Vagina (tissue), 2 donors: ENCODE data around the gene POLN. TPM values are rescaled to one million over a fixed set of nuclear protein-coding genes. Genes with fewer than 3 reads are reported as not detected.

ENCODE experiments used
- DNase-seq, 2 donors: peaks; one replicate each; pipeline ENCODE4 v3.0.0-alpha.2; 2017; ENCODE audit errors: extremely low spot score in 2 of 2
- H3K27ac ChIP-seq: fragments of 200-600 bp; sonication (generic); one replicate; pipeline ENCODE4 v1.5.1; 2019
- H3K27me3 ChIP-seq: fragments of 200-600 bp; sonication (generic); one replicate; pipeline ENCODE4 v1.5.1; 2019
- H3K36me3 ChIP-seq, 2 donors: fragments of 200-600 bp; sonication (generic); one replicate each; pipeline ENCODE4 v1.5.1; 2017 to 2019
- H3K4me1 ChIP-seq: fragments of 200-600 bp; sonication (generic); one replicate; pipeline ENCODE4 v1.5.1; 2019
- H3K4me3 ChIP-seq, 2 donors: fragments of 200-600 bp; sonication (generic); 1 replicate in 1 of 2; 2 replicates in 1 of 2; pipeline ENCODE4 v1.5.1; 2016 to 2019
- H3K9me3 ChIP-seq: fragments of 200-600 bp; sonication (generic); one replicate; pipeline ENCODE4 v1.5.1; 2019
- CTCF ChIP-seq, 3 experiments: fragments of 450-650 bp in 2 of 3; fragments of 200-600 bp in 1 of 3; sonication (generic) in 1 of 3; IDR thresholded peaks; one replicate each; pipeline ENCODE4 v1.5.1; 2017 to 2019; ENCODE audit warnings: antibody characterized with exemption in 3 of 3, mild to moderate bottlenecking in 2 of 3, moderate library complexity in 2 of 3
- POLR2A ChIP-seq, 2 donors: fragments of 450-650 bp; IDR thresholded peaks; one replicate each; pipeline ENCODE4 v1.6.1; 2017; ENCODE audit warnings: antibody characterized with exemption in 2 of 2, mild to moderate bottlenecking in 2 of 2, moderate library complexity in 2 of 2
- POLR2AphosphoS5 ChIP-seq, 2 donors: sonication (generic); formaldehyde crosslinking; IDR thresholded peaks; one replicate each; pipeline ENCODE4 v1.9.0; 2017; ENCODE audit warnings: antibody characterized with exemption in 2 of 2, mild to moderate bottlenecking in 2 of 2, low read depth in 1 of 2; ENCODE audit not compliant: insufficient read depth in 1 of 2
- intact Hi-C: fragments of 100-400 bp; cut with DNase I; formaldehyde crosslinking; loops from one replicate; pipeline ENCODE4 v1.15.1; 2023
- total RNA-seq: library from RNA; depleted of rRNA; stranded (reverse); fragments of >200 nt; gene quantifications from one replicate; pipeline ENCODE4 v1.2.3, GENCODE V29; 2016

POLN gene
- total RNA-seq, 1 donor from 2014 or later: 3.9 TPM

- Histone ChIP-seq H3K27me3 (no peaks in the 10 kb centered on the region), H3K4me1 (no peaks in the 10 kb centered on the region), H3K4me3 (no peak overlapping the region), H3K36me3 (no peaks in the 10 kb centered on the region), H3K27ac (no peak overlapping the region), H3K9me3 (no peaks in the 10 kb centered on the region)
- DNase-seq: no peak
- TF ChIP-seq POLR2A (IDR thresholded peaks at IDR 0.05): no peak
- TF ChIP-seq POLR2AphosphoS5 (IDR thresholded peaks at IDR 0.05; ENCODE audit: insufficient read depth in 1 of 2, low read depth in 1 of 2): no peak
- no peak for TF ChIP-seq CTCF (IDR thresholded peaks at IDR 0.05)
- intact Hi-C loops: no loop called here
These were observed 114.2 kb downstream of the POLN start for GRCh38 chr4:2127609-2128332.

- H3K4me1 ChIP-seq: no peaks in the 10 kb centered on the region
- H3K9me3 ChIP-seq: no peaks in the 10 kb centered on the region
- H3K27me3 ChIP-seq: no peaks in the 10 kb centered on the region
- intact Hi-C loops: no loop called here
- H3K4me3 ChIP-seq: no peak overlapping the region
- no peak for TF ChIP-seq CTCF (IDR thresholded peaks at IDR 0.05)
- TF ChIP-seq POLR2AphosphoS5 (IDR thresholded peaks at IDR 0.05; ENCODE audit: insufficient read depth in 1 of 2, low read depth in 1 of 2): no peak
- no peak for TF ChIP-seq POLR2A (IDR thresholded peaks at IDR 0.05)
- no peak overlapping the region for H3K27ac ChIP-seq
- H3K36me3 ChIP-seq: no peaks in the 10 kb centered on the region
- no peak for DNase-seq
These were observed 115.4 kb downstream of the POLN start for GRCh38 chr4:2126309-2127043.

GRCh38 chr4:2125831-2126230, 116.1 kb downstream of the POLN start:
- no peak for TF ChIP-seq POLR2A (IDR thresholded peaks at IDR 0.05)
- TF ChIP-seq CTCF (IDR thresholded peaks at IDR 0.05): no peak
- no peak for TF ChIP-seq POLR2AphosphoS5 (IDR thresholded peaks at IDR 0.05; ENCODE audit: insufficient read depth in 1 of 2, low read depth in 1 of 2)
- Histone ChIP-seq H3K9me3 (no peaks in the 10 kb centered on the region), H3K27ac (no peak overlapping the region), H3K4me3 (no peak overlapping the region), H3K4me1 (no peaks in the 10 kb centered on the region), H3K36me3 (no peaks in the 10 kb centered on the region), H3K27me3 (no peaks in the 10 kb centered on the region)
- intact Hi-C loops: no loop called here
- DNase-seq: no peak

- Histone ChIP-seq H3K27me3 (no peaks in the 10 kb centered on the region), H3K9me3 (no peaks in the 10 kb centered on the region), H3K27ac (no peak overlapping the region), H3K4me1 (no peaks in the 10 kb centered on the region), H3K4me3 (no peak overlapping the region), H3K36me3 (no peaks in the 10 kb centered on the region)
- no peak for DNase-seq
- TF ChIP-seq POLR2AphosphoS5 (IDR thresholded peaks at IDR 0.05; ENCODE audit: insufficient read depth in 1 of 2, low read depth in 1 of 2): no peak
- no peak for TF ChIP-seq POLR2A (IDR thresholded peaks at IDR 0.05)
- no peak for TF ChIP-seq CTCF (IDR thresholded peaks at IDR 0.05)
- intact Hi-C loops: no loop called here
These were observed 116.9 kb downstream of the POLN start for GRCh38 chr4:2125023-2125422.
